ENCODE results near the gene IQSEC1. TPM values are rescaled to one million over a fixed set of nuclear protein-coding genes. Genes with fewer than 3 reads are reported as not detected.
A peak's percentile ranks its signal among the peaks of the same experiment; 100 is the strongest.

Gene IQSEC1
- total RNA-seq, 1 donor from 2014 or later, result 148 TPM

DNA sequence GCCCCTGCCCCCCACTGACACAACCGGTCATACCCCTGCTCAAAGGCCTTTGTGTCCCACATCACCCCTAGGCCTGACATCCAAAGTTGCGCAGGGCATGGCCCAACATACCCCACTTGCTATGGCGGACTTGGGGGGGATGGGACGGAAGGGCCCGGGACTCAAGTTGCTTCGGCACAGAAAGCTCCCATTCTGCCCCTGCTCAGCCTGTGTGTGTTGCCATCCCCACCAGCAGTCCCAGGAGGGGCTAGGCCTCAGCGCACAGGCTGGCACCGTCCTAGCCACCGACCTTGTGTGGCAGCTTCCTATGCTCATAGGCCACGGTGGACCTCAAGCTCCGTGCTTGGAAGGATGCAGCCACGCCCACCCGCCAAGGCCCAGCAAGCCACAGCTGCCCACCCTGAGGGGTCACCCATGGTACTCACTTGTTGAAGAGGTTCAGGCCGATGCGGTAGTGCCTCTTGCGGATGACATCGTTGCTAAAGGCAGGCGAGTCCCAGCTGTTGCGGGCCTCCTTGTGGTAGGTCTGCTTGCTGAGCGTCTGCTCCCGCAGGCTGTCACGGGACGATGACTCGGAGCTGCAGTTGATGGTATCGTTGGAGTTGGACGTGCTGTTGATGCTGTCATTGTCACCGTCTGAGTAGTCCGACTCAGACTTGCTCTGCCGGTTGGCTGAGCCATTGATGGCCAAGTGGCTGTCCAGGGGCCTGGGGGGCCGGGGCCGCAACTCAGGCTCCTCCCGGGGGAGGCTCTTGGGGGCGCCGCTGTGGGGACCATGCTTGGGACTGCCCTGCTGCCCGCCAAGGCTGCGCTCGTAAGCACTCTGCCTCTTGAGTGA lies 138.0 kb downstream of the IQSEC1 start:
- intact Hi-C loops (cut with DNase I), result loop anchor here (2.0 kb wide), 1 partner anchor 60 kb away; no protein-coding TSS in a partner anchor
- Histone ChIP-seq H3K4me1 (peaks cover 26 to 72% of the 10 kb centered on the region in 2 donors), H3K36me3 (peaks cover 20 to 40% of the 10 kb centered on the region in 2 donors), H3K27me3 (no peaks in the 10 kb centered on the region), H3K27ac (peak overlapping the region; percentile 88 to 89), H3K9me3 (no peaks in the 10 kb centered on the region), H3K4me3 (no peak overlapping the region)
- DNase-seq (ENCODE audit: low spot score in 2 of 2), result no peak
- TF ChIP-seq, protein P1, sequence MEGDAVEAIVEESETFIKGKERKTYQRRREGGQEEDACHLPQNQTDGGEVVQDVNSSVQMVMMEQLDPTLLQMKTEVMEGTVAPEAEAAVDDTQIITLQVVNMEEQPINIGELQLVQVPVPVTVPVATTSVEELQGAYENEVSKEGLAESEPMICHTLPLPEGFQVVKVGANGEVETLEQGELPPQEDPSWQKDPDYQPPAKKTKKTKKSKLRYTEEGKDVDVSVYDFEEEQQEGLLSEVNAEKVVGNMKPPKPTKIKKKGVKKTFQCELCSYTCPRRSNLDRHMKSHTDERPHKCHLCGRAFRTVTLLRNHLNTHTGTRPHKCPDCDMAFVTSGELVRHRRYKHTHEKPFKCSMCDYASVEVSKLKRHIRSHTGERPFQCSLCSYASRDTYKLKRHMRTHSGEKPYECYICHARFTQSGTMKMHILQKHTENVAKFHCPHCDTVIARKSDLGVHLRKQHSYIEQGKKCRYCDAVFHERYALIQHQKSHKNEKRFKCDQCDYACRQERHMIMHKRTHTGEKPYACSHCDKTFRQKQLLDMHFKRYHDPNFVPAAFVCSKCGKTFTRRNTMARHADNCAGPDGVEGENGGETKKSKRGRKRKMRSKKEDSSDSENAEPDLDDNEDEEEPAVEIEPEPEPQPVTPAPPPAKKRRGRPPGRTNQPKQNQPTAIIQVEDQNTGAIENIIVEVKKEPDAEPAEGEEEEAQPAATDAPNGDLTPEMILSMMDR (IDR thresholded peaks at IDR 0.05), result no peak

DNA sequence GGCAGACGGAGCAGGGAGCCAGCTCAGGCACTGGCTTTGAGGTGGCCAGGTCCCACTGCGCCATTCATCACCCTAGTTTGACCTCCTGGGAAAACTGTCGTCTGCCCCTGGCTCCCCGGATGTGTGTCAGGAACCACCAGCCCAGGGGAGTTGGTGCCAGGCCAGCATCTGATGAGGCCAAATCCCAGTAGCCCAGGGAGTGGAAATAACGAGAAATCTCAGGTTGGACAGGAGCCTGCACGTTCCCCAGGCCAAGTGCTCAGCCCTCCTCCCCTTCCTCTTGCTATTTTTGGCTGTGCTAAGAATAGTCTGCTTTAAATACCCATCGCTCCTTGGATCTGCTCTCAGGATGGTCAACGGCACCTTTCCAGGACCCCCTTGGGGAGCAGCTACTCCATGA lies 138.8 kb downstream of the IQSEC1 start:
- Histone ChIP-seq H3K36me3 (peaks cover 22 to 35% of the 10 kb centered on the region in 2 donors), H3K9me3 (no peaks in the 10 kb centered on the region), H3K4me1 (peaks cover 26 to 67% of the 10 kb centered on the region in 2 donors), H3K27ac (peak overlapping the region; percentile 88 to 89), H3K4me3 (no peak overlapping the region), H3K27me3 (no peaks in the 10 kb centered on the region)
- peak; percentile 73 to 97 for DNase-seq (ENCODE audit: low spot score in 2 of 2)
- TF ChIP-seq, protein P1 (IDR thresholded peaks at IDR 0.05), result no peak
- intact Hi-C loops (cut with DNase I), result loop anchor here (1.0 to 2.0 kb wide), 3 partner anchors 33 to 60 kb away; no protein-coding TSS in a partner anchor

DNA sequence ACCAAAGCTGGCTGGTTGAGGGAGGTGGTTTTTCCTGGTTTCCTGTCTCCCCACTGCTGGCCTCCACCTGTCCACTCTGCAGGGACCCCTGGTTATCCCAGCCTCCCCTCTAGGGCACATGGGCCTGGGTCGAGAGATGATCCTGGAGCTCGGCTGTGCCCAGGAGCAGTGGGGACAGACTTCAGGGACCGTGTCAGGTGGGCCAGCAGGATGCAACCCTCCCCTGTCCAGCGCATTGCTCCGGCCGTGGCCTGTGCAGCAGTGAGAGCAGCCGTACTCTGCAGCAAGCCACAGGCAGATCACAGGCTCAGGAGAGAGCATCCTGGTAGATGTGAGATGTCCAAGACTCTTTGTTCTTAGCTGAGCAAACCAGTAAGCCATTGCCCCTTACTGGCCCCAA lies 139.3 kb downstream of the IQSEC1 start:
- Histone ChIP-seq H3K27me3 (no peaks in the 10 kb centered on the region), H3K9me3 (no peaks in the 10 kb centered on the region), H3K4me1 (peaks cover 21 to 62% of the 10 kb centered on the region in 2 donors), H3K36me3 (peaks cover 22 to 38% of the 10 kb centered on the region in 2 donors), H3K27ac (peak overlapping the region; percentile 88 to 89), H3K4me3 (no peak overlapping the region)
- intact Hi-C loops (cut with DNase I), result loop anchor here (1.0 to 2.0 kb wide), 3 partner anchors 33 to 61 kb away; no protein-coding TSS in a partner anchor
- no peak for DNase-seq (ENCODE audit: low spot score in 2 of 2)
- TF ChIP-seq, protein P1 (IDR thresholded peaks at IDR 0.05), result no peak

DNA sequence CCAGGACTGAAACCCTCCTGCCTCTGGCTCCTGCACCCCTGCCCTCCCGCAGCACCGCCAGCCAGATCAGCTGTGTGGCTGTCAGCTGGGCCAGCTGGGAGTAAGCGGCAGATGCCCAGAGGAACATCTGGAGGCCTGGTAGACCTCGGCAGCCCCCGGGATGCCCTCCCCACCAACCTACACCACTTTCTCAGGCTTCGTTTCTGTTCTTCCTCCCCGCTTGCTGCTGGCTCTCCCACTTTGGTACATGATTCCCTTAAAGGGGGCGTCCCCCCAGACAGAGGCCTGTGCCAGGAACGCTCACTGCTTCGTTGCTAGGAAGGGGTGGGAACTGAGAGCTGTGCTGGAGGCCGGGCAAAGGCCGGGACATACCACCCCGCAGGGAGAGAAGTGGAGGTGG lies 140.5 kb downstream of the IQSEC1 start:
- TF ChIP-seq, protein P1 (IDR thresholded peaks at IDR 0.05), result no peak
- intact Hi-C loops (cut with DNase I), result no loop called here
- no peaks in the 10 kb centered on the region for H3K27me3 ChIP-seq
- H3K4me3 ChIP-seq, result no peak overlapping the region
- peaks cover 13 to 52% of the 10 kb centered on the region in 2 donors for H3K4me1 ChIP-seq
- no peak for DNase-seq (ENCODE audit: low spot score in 2 of 2)
- H3K36me3 ChIP-seq, result peaks cover 22 to 42% of the 10 kb centered on the region in 2 donors
- peak overlapping the region; percentile 62 to 89 for H3K27ac ChIP-seq
- H3K9me3 ChIP-seq, result no peaks in the 10 kb centered on the region

DNA sequence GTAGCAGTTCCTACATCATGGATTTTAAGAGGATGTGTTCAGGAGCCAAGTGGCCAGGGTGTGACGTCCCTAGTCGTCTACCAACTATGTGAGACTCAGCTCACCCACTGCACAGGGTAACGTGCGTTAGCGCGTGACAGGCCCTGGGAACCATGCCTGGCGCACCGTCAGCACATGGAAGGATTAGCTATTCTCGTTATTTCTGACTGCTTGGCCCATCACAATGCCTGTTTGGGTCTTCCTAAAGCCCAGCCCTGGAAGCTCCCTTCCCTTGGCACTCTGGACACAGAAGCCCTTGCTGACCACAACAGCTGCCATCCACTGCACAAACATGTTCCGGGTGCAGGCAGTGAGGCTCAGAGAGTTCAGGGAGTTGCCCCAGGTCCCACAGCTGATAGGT lies 140.9 kb downstream of the IQSEC1 start:
- no peaks in the 10 kb centered on the region for H3K9me3 ChIP-seq
- no peak for DNase-seq (ENCODE audit: low spot score in 2 of 2)
- H3K4me3 ChIP-seq, result no peak overlapping the region
- H3K27me3 ChIP-seq, result no peaks in the 10 kb centered on the region
- H3K27ac ChIP-seq, result peak overlapping the region; percentile 62 to 89
- H3K4me1 ChIP-seq, result peaks cover 13 to 50% of the 10 kb centered on the region in 2 donors
- TF ChIP-seq, protein P1 (IDR thresholded peaks at IDR 0.05), result no peak
- intact Hi-C loops (cut with DNase I), result no loop called here
- peaks cover 22 to 42% of the 10 kb centered on the region in 2 donors for H3K36me3 ChIP-seq
